OCI-LY3 (cell line): Measurements from ENCODE around the gene ARHGAP6.

Source experiments
- H2AFZ ChIP-seq: fragments of 200-600, 300-600 bp; shearing (Covaris generic); 2 replicates; pipeline ENCODE4 v1.6.0; 2014; ENCODE audit warnings: antibody characterized with exemption, low read depth, low read length
- H3K27ac ChIP-seq: fragments of 200-600, 300-600 bp; sonication (generic); 2 replicates; pipeline ENCODE4 v1.5.1; 2014; ENCODE audit warnings: mild to moderate bottlenecking, low read length, moderate library complexity, mixed read lengths
- H3K27me3 ChIP-seq: fragments of 200-600, 300-600 bp; sonication (generic); 2 replicates; pipeline ENCODE4 v1.6.1; 2014; ENCODE audit warnings: low read depth, low read length, mixed read lengths
- H3K36me3 ChIP-seq: fragments of 200-600, 300-600 bp; sonication (generic); replicated peaks from 2 replicates; pipeline ENCODE3; 2014; ENCODE audit warnings: low read depth, low read length, mixed read lengths
- H3K4me1 ChIP-seq: fragments of 300-600, 200-600 bp; sonication (generic); 2 replicates; pipeline ENCODE4 v1.6.1; 2014; ENCODE audit warnings: low read length, mixed read lengths
- H3K4me2 ChIP-seq: fragments of 200-600, 300-600 bp; sonication (generic); 2 replicates; pipeline ENCODE4 v1.6.1; 2014; ENCODE audit warnings: low read length, mixed read lengths
- H3K4me3 ChIP-seq: fragments of 300-600, 200-600 bp; sonication (generic); 2 replicates; pipeline ENCODE4 v1.5.1; 2014; ENCODE audit warnings: antibody characterized with exemption, mild to moderate bottlenecking, low read length, moderate library complexity
- H3K79me2 ChIP-seq: fragments of 300-600, 200-600 bp; shearing (Covaris generic); 2 replicates; pipeline ENCODE4 v1.6.1; 2014; ENCODE audit warnings: mild to moderate bottlenecking, low read length, mixed read lengths
- H3K9ac ChIP-seq: fragments of 300-600, 200-600 bp; shearing (Covaris generic); 2 replicates; pipeline ENCODE4 v1.6.0; 2014; ENCODE audit warnings: mild to moderate bottlenecking, low read length, moderate library complexity
- H3K9me3 ChIP-seq: fragments of 200-600, 300-600 bp; shearing (Covaris generic); 2 replicates; pipeline ENCODE4 v1.6.1; 2014; ENCODE audit warnings: low read length, mixed read lengths; ENCODE audit not compliant: insufficient read depth
- H4K20me1 ChIP-seq: fragments of 200-600, 300-600 bp; sonication (generic); 2 replicates; pipeline ENCODE4 v1.6.1; 2016; ENCODE audit warnings: low read length, mixed read lengths; ENCODE audit not compliant: insufficient read depth
- CTCF ChIP-seq: fragments of 200-600, 300-600 bp; sonication (generic); IDR thresholded peaks from 2 replicates; pipeline ENCODE4 v1.5.1; 2014; ENCODE audit warnings: antibody characterized with exemption, low read length, low read depth
- EZH2phosphoT487 ChIP-seq: fragments of 200-600 bp; shearing (Covaris generic); IDR thresholded peaks from 2 replicates; pipeline ENCODE4 v1.6.1; 2018; ENCODE audit warnings: antibody characterized with exemption, mixed run types, low read depth

ARHGAP6 gene

GRCh38 chrX:11472381-11472780 is 193.3 kb downstream of the ARHGAP6 start:
- Histone ChIP-seq H3K4me3 (no peak overlapping the region), H2AFZ (no peak overlapping the region), H4K20me1 (no peaks in the 10 kb centered on the region), H3K27ac (no peak overlapping the region), H3K36me3 (no peaks in the 10 kb centered on the region), H3K27me3 (no peaks in the 10 kb centered on the region), H3K4me2 (no peak overlapping the region), H3K4me1 (no peaks in the 10 kb centered on the region), H3K9me3 (no peaks in the 10 kb centered on the region), H3K79me2 (no peaks in the 10 kb centered on the region), H3K9ac (no peak overlapping the region)
- no peak for TF ChIP-seq CTCF
- no peak for TF ChIP-seq EZH2phosphoT487

GRCh38 chrX:11470250-11470974 is 195.3 kb downstream of the ARHGAP6 start:
- TF ChIP-seq CTCF = no peak
- TF ChIP-seq EZH2phosphoT487 = no peak
- Histone ChIP-seq H3K4me1 (no peaks in the 10 kb centered on the region), H3K4me2 (no peak overlapping the region), H2AFZ (no peak overlapping the region), H3K27me3 (no peaks in the 10 kb centered on the region), H3K4me3 (no peak overlapping the region), H3K36me3 (no peaks in the 10 kb centered on the region), H3K27ac (no peak overlapping the region), H3K79me2 (no peaks in the 10 kb centered on the region), H4K20me1 (no peaks in the 10 kb centered on the region), H3K9me3 (no peaks in the 10 kb centered on the region), H3K9ac (no peak overlapping the region)

- TF ChIP-seq EZH2phosphoT487 (no peak), CTCF (no peak)
- H3K27me3 ChIP-seq = no peaks in the 10 kb centered on the region
- no peak overlapping the region; the same call in 1 of the 2 replicates for H2AFZ ChIP-seq
- no peak overlapping the region for H3K4me2 ChIP-seq
- H3K9me3 ChIP-seq = no peaks in the 10 kb centered on the region
- H4K20me1 ChIP-seq = no peaks in the 10 kb centered on the region
- no peaks in the 10 kb centered on the region for H3K79me2 ChIP-seq
- no peak overlapping the region for H3K4me3 ChIP-seq
- no peak overlapping the region for H3K9ac ChIP-seq
- H3K4me1 ChIP-seq = no peaks in the 10 kb centered on the region
- no peak overlapping the region for H3K27ac ChIP-seq
- no peaks in the 10 kb centered on the region for H3K36me3 ChIP-seq
These were observed 199.9 kb downstream of the ARHGAP6 start for GRCh38 chrX:11465648-11466411.

- no peaks in the 10 kb centered on the region for H3K36me3 ChIP-seq
- H3K9me3 ChIP-seq = no peaks in the 10 kb centered on the region
- H3K9ac ChIP-seq = no peak overlapping the region
- H3K4me3 ChIP-seq = no peak overlapping the region
- no peaks in the 10 kb centered on the region for H3K4me1 ChIP-seq
- H3K27ac ChIP-seq = no peak overlapping the region
- no peaks in the 10 kb centered on the region for H3K27me3 ChIP-seq
- H2AFZ ChIP-seq = no peak overlapping the region
- H3K4me2 ChIP-seq = no peak overlapping the region
- no peak for TF ChIP-seq CTCF
- TF ChIP-seq EZH2phosphoT487 = no peak
- H4K20me1 ChIP-seq = no peaks in the 10 kb centered on the region
- no peaks in the 10 kb centered on the region for H3K79me2 ChIP-seq
These were observed 200.8 kb downstream of the ARHGAP6 start for GRCh38 chrX:11464836-11465463.
